K562 (cell line): ENCODE measurements around the gene ARHGDIB.

Experiments used
- ESRRA ChIP-seq: fragments of 450-650 bp; IDR thresholded peaks from 2 replicates; pipeline ENCODE4 v1.6.1; 2014; ENCODE audit warnings: low read depth, mild to moderate bottlenecking, moderate library complexity, borderline replicate concordance
- PHF8 ChIP-seq: fragments of 200-600 bp; sonication (generic); IDR thresholded peaks from 2 replicates; pipeline ENCODE4 v1.6.1; 2012; ENCODE audit warnings: mixed run types, mild to moderate bottlenecking, inconsistent platforms, low read length, moderate library complexity, borderline replicate concordance

DNA sequence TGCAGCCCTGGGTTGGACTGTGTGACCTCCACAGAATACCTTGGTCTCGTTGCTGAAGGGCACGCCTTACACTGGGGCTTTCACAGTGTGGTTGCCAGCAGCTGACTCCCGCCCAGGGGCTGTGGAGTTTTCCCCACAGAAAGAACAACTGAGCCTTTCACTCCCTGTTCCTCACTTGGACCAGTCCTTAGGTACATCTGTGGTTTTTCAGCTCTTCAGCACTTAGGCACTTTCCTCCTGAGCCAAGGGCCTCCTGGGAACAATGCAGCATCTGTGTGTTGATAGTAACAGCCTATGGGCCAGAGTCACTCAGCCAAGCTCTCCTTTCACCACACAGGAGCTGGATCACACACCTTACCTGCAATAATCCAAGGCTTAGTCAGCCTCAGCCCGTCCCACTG, 48.0 kb downstream of the ARHGDIB start:
- TF ChIP-seq ESRRA (no peak), PHF8 (no peak)
